IPS-18c (cell line): Measurements from ENCODE around the gene APOA5.
"Not testable (repeated sequence)": the region's sequence is repeated elsewhere in the genome, so short reads cannot be mapped to it uniquely, and the experiment has no call there.

Experiments
- H3K4me3 ChIP-seq: 2 replicates; pipeline ENCODE4 v1.7.0; 2013; ENCODE audit warnings: low read depth, mild to moderate bottlenecking, low read length, moderate library complexity; ENCODE audit not compliant: insufficient read depth
- H3K9me3 ChIP-seq: one replicate; pipeline ENCODE4 v1.6.1; 2013; ENCODE audit warnings: mild to moderate bottlenecking, low read length, moderate library complexity; ENCODE audit not compliant: control insufficient read depth, insufficient read depth

APOA5 gene

GRCh38 chr11:116808262-116809175 lies 16.8 kb upstream of the APOA5 start:
- Histone ChIP-seq H3K4me3 (no peak overlapping the region), H3K9me3 (peaks cover 4% of the 10 kb centered on the region)

GRCh38 chr11:116807601-116808261 lies 16.1 kb upstream of the APOA5 start:
- Histone ChIP-seq H3K9me3 (peaks cover 4% of the 10 kb centered on the region), H3K4me3 (no peak overlapping the region)

- H3K9me3 ChIP-seq = peaks cover 4% of the 10 kb centered on the region
- no peak overlapping the region for H3K4me3 ChIP-seq
These were observed 12.3 kb upstream of the APOA5 start for GRCh38 chr11:116804001-116804400.

DNA sequence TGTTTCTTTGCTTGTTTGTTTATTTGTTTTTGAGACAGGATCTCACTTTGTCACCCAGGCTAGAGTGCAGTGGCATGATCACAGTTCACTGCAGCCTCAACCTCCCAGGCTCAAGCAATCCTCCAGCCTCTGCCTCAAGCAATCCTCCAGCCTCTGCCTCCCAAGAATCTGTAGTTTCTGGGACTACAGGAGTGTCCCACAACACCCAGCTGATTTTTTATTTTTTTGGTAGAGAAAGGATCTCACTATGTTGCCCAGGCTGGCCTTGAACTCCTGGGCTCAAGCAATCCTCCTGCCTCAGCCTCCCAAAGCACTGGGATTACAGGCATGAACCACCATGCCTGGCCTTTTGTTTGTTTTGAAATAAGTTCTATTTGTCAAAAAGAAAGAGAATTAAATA lies 10.0 kb upstream of the APOA5 start:
- not testable (repeated sequence) for H3K9me3 ChIP-seq, H3K4me3 ChIP-seq

GRCh38 chr11:116800610-116801009 lies 8.9 kb upstream of the APOA5 start:
- H3K9me3 ChIP-seq = no peaks in the 10 kb centered on the region
- no peak overlapping the region for H3K4me3 ChIP-seq

DNA sequence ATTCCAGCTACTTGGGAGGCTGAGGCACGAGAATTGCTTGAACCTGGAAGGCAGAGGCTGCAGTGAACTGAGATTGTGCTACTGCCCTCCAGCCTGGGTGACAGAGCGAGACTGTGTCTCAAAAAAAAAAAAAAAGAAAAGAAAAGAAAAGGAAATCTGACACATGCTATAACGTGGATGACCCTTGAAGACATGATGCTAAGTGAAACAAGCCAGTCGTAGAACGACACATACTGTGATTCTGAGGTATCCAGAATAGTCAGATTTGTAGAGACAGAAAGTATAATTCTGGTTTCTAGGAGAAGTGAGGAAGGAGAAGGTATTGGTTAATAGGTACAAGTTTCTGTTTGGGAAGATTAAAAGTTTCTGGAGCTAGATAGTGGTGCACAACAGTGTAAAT lies 6.7 kb upstream of the APOA5 start:
- no peak overlapping the region for H3K4me3 ChIP-seq
- H3K9me3 ChIP-seq = no peaks in the 10 kb centered on the region

- H3K9me3 ChIP-seq = no peaks in the 10 kb centered on the region
These were observed 6.1 kb upstream of the APOA5 start for GRCh38 chr11:116797816-116798215.

GRCh38 chr11:116796548-116796947 lies 4.9 kb upstream of the APOA5 start:
- Histone ChIP-seq H3K4me3 (no peak overlapping the region), H3K9me3 (no peaks in the 10 kb centered on the region)

More at GRCh38 chr11:116797816-116798215, 6.1 kb upstream of the APOA5 start:
- no peak overlapping the region for H3K4me3 ChIP-seq

- H3K4me3 ChIP-seq = no peak overlapping the region
- no peaks in the 10 kb centered on the region for H3K9me3 ChIP-seq
These were observed 3.2 kb upstream of the APOA5 start for GRCh38 chr11:116794851-116795250.

GRCh38 chr11:116793772-116794097 lies 2.1 kb upstream of the APOA5 start:
- H3K9me3 ChIP-seq = no peaks in the 10 kb centered on the region
- H3K4me3 ChIP-seq = no peak overlapping the region

GRCh38 chr11:116792869-116793771 lies 1.4 kb upstream of the APOA5 start:
- Histone ChIP-seq H3K4me3 (no peak overlapping the region), H3K9me3 (peaks cover 2% of the 10 kb centered on the region)

DNA sequence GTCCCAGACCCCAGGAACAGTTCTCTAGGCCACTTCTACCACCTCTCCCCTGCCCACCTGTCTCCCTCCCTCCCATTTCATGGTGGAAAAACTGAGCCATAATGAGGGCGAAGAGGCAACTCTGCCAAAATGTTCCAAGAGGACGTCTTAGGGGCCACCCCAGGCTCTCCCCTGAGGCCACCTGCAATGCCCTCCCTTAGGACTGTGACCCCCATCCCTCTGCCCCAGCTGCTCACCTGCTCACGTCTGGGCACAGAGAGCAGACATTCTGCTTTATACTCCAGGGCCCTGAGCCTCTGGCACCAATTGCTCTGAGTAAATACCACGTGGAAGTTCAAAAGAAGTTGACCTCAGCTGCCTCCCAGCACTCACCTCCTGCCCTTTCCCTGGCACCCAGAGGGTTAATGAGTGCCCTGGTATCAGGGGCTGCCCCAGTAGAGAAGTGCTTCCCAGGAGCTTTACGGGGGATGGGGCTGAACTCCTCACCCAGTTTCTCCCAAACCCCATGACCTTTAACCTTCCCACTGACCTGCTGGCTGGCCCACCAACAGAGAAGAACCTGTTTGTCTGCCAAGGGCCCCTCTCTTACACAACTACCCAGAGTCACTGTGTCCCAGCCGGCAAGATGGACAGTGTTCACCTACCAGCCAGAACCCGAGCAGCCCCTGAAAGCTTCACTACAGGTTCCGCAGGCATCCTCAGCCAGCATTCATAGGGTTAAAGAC lies 627 bp upstream of the APOA5 start:
- peaks cover 2% of the 10 kb centered on the region for H3K9me3 ChIP-seq
- no peak overlapping the region for H3K4me3 ChIP-seq

- H3K4me3 ChIP-seq = no peak overlapping the region; the same call in 1 of the 2 replicates
- H3K9me3 ChIP-seq = peaks cover 2% of the 10 kb centered on the region
These were observed 472 bp downstream of the APOA5 start for GRCh38 chr11:116791002-116791812.

DNA sequence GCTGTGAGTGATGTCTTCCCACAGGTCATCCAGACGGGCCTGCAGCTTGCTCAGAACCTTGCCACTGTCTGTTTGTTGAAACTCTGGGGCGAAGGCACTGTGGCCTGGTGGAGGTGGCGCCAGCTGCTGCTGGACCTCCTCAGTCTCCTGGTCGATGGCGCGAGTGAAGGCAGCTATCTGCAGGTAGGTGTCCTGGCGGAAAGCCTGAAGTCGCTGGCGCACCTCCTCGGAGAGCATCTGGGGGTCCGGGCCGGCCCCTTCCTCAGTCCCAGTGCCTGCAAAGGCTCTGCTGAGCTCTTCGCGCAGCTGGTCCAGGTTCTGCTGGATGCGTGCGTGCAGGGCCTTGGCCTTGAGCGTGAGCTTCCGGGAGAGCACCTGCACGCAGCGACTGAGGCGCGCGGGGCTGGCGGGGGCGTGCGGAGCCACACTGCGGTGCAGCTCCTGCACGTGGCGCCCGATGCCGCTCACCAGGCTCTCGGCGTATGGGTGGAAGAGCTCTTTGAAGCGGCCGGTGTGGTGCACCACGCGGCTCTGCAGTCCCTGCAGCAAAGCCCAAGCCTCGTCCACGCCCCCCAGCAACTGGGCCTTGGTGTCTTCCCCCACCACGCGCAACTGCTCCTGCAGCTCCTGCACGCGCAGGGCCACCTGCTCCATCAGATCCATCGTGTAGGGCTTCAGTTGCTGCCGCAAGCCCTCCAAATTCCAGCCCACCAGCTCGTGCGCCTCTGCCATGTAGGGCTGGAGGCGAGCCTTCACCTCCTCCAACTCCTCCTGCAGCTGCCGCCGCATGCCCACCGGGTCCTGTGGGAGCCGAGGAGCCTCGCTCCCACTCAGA lies 1.3 kb downstream of the APOA5 start:
- H3K4me3 ChIP-seq = no peak overlapping the region; the same call in 1 of the 2 replicates
- peaks cover 2% of the 10 kb centered on the region for H3K9me3 ChIP-seq

- Histone ChIP-seq H3K9me3 (peaks cover 2% of the 10 kb centered on the region), H3K4me3 (no peak overlapping the region)
These were observed 2.7 kb downstream of the APOA5 start for GRCh38 chr11:116788975-116789374.
